ENCODE measurements around the gene GPC6.

DNA sequence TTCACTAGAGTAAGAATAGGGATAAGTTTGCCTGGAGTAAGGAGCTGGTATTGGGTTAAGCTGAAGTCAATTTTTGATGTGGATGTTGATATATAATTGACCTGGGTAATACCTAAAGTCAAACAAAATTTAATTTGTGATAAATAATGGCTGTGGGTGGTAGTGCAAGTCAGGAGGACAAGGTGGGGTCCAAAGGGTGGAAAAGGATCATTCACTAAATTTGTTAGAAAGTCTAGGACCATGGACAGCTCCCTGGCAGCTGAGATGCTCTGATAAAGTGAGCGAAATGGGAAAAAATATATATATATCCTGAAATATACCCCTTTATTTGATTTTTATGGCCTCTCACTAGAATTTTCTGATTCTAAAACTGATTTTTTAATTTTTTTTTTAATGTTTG lies 463.5 kb downstream of the GPC6 start:
- no peak for TF ChIP-seq EZH2 (IDR thresholded peaks at IDR 0.05; ENCODE audit: borderline replicate concordance, insufficient read depth, low read length, poor library complexity, severe bottlenecking)
- TF ChIP-seq REST (IDR thresholded peaks at IDR 0.05; ENCODE audit: borderline replicate concordance), result no peak
- no peak for TF ChIP-seq CTCF (IDR thresholded peaks at IDR 0.05; ENCODE audit: poor library complexity, severe bottlenecking)
- TF ChIP-seq MXI1 (conservative IDR thresholded peaks at IDR 0.05; ENCODE audit: poor library complexity, severe bottlenecking), result no peak
- no peak for TF ChIP-seq RAD21 (conservative IDR thresholded peaks at IDR 0.05)
- no peak for TF ChIP-seq POLR2AphosphoS5 (IDR thresholded peaks at IDR 0.05)
- TF ChIP-seq EP300 (conservative IDR thresholded peaks at IDR 0.05; ENCODE audit: poor library complexity, severe bottlenecking), result no peak
- no peak for TF ChIP-seq SMC3 (conservative IDR thresholded peaks at IDR 0.05; ENCODE audit: poor library complexity)
- no peak for TF ChIP-seq TAF1 (IDR thresholded peaks at IDR 0.05; ENCODE audit: low read depth)

All from neural cell (in vitro differentiated cells).